Measurements from ENCODE around the gene WDR7. TPM values are rescaled to one million over a fixed set of nuclear protein-coding genes. Genes with fewer than 3 reads are reported as not detected.

Gene WDR7
- total RNA-seq, 1 donor from 2014 or later, result 16.9 TPM

GRCh38 chr18:56962322-56962721, 311.2 kb downstream of the WDR7 start:
- DNase-seq (ENCODE audit: extremely low spot score, unreplicated experiment), result no peak
- Mint-ChIP-seq H3K27ac (no peak overlapping the region), H3K4me1 (ENCODE audit: unreplicated experiment) (no peaks in the 10 kb centered on the region), H3K27me3 (peaks cover 7% of the 10 kb centered on the region), H3K4me3 (no peak overlapping the region), H3K36me3 (no peaks in the 10 kb centered on the region), H3K9me3 (no peaks in the 10 kb centered on the region)
- TF ChIP-seq CTCF (conservative IDR thresholded peaks at IDR 0.05), result no peak

- no peak overlapping the region for H3K27ac Mint-ChIP-seq
- peaks cover 9% of the 10 kb centered on the region for H3K27me3 Mint-ChIP-seq
- H3K4me1 Mint-ChIP-seq (ENCODE audit: unreplicated experiment), result peaks cover 2% of the 10 kb centered on the region
- TF ChIP-seq CTCF (conservative IDR thresholded peaks at IDR 0.05), result no peak
- H3K9me3 Mint-ChIP-seq, result no peaks in the 10 kb centered on the region
- DNase-seq (ENCODE audit: extremely low spot score, unreplicated experiment), result no peak
- no peaks in the 10 kb centered on the region for H3K36me3 Mint-ChIP-seq
- no peak overlapping the region for H3K4me3 Mint-ChIP-seq
Measured at GRCh38 chr18:56967035-56967434, 315.9 kb downstream of the WDR7 start.

- Mint-ChIP-seq H3K9me3 (no peaks in the 10 kb centered on the region), H3K27ac (no peak overlapping the region), H3K36me3 (no peaks in the 10 kb centered on the region), H3K4me1 (ENCODE audit: unreplicated experiment) (peaks cover 5% of the 10 kb centered on the region), H3K27me3 (peaks cover 15% of the 10 kb centered on the region), H3K4me3 (no peak overlapping the region)
- no peak for DNase-seq (ENCODE audit: extremely low spot score, unreplicated experiment)
- no peak for TF ChIP-seq CTCF (conservative IDR thresholded peaks at IDR 0.05)
Measured at GRCh38 chr18:56973487-56973886, 322.3 kb downstream of the WDR7 start.

- Mint-ChIP-seq H3K27me3 (peaks cover 10% of the 10 kb centered on the region), H3K4me3 (no peak overlapping the region), H3K36me3 (no peaks in the 10 kb centered on the region), H3K9me3 (no peaks in the 10 kb centered on the region), H3K4me1 (ENCODE audit: unreplicated experiment) (peaks cover 5% of the 10 kb centered on the region), H3K27ac (no peak overlapping the region)
- DNase-seq (ENCODE audit: extremely low spot score, unreplicated experiment), result no peak
- no peak for TF ChIP-seq CTCF (conservative IDR thresholded peaks at IDR 0.05)
Measured at GRCh38 chr18:56974141-56974540, 323.0 kb downstream of the WDR7 start.

- H3K4me1 Mint-ChIP-seq (ENCODE audit: unreplicated experiment), result peaks cover 5% of the 10 kb centered on the region
- DNase-seq (ENCODE audit: extremely low spot score, unreplicated experiment), result no peak
Measured at GRCh38 chr18:56975276-56975675, 324.1 kb downstream of the WDR7 start.

More at GRCh38 chr18:56975276-56975675, 324.1 kb downstream of the WDR7 start:
- Mint-ChIP-seq H3K9me3 (no peaks in the 10 kb centered on the region), H3K36me3 (no peaks in the 10 kb centered on the region), H3K4me3 (no peak overlapping the region), H3K27ac (no peak overlapping the region), H3K27me3 (peaks cover 10% of the 10 kb centered on the region)
- no peak for TF ChIP-seq CTCF (conservative IDR thresholded peaks at IDR 0.05)
